ENCODE measurements around the gene TBCA. TPM values are rescaled to one million over a fixed set of nuclear protein-coding genes. Genes with fewer than 3 reads are reported as not detected.

The TBCA gene
- total RNA-seq, 4 donors from 2014 or later = 137 to 172 (median 153) TPM

GRCh38 chr5:77770293-77771005, 5.7 kb downstream of the TBCA start:
- Histone ChIP-seq H3K27me3 (no peaks in the 10 kb centered on the region), H3K9me3 (no peaks in the 10 kb centered on the region), H3K4me1 (peaks cover 16 to 73% (median 18%) of the 10 kb centered on the region in 3 donors), H3K36me3 (peaks cover 0 to 21% of the 10 kb centered on the region in 2 donors), H3K4me3 (no peak overlapping the region), H3K27ac (no peak overlapping the region)
- no peak for TF ChIP-seq POLR2AphosphoS5 (IDR thresholded peaks at IDR 0.05)
- no peak for TF ChIP-seq CTCF (IDR thresholded peaks at IDR 0.05)
- TF ChIP-seq POLR2A (IDR thresholded peaks at IDR 0.05) = no peak
- no peak for TF ChIP-seq EP300 (IDR thresholded peaks at IDR 0.05)
- WGBS, 2 donors (ENCODE audit: low coverage in 1 of 2) = 63 to 97% methylated on average over 1 to 4 of the region's 4 CpGs
- no peak for ATAC-seq

DNA sequence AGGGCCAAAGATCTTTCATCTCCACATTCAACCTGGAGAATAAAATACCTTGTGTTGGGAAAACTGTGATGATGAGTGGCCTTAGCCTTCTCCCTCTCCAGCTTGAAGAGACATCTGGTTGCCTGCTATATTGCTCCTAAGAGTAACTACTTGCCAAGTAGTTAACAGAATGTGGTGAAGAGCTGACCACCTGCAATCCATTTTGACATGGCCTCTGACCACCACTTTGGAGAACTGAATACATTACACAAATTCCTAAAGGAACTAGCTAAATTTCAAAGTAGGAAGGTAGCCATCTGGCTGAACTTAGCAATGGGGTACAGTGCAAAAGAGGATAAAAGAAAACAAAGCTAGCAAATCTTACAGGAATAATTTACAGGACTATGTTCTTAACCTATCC, 7.2 kb downstream of the TBCA start:
- no peaks in the 10 kb centered on the region for H3K9me3 ChIP-seq
- no peak for ATAC-seq
- peaks cover 7 to 67% (median 11%) of the 10 kb centered on the region in 3 donors for H3K4me1 ChIP-seq
- H3K27me3 ChIP-seq = no peaks in the 10 kb centered on the region
- TF ChIP-seq POLR2A (IDR thresholded peaks at IDR 0.05) (no peak), EP300 (IDR thresholded peaks at IDR 0.05) (no peak), POLR2AphosphoS5 (IDR thresholded peaks at IDR 0.05) (no peak), CTCF (IDR thresholded peaks at IDR 0.05) (no peak)
- H3K4me3 ChIP-seq = no peak overlapping the region
- H3K36me3 ChIP-seq = peaks cover 0 to 21% of the 10 kb centered on the region in 2 donors
- no peak overlapping the region for H3K27ac ChIP-seq

DNA sequence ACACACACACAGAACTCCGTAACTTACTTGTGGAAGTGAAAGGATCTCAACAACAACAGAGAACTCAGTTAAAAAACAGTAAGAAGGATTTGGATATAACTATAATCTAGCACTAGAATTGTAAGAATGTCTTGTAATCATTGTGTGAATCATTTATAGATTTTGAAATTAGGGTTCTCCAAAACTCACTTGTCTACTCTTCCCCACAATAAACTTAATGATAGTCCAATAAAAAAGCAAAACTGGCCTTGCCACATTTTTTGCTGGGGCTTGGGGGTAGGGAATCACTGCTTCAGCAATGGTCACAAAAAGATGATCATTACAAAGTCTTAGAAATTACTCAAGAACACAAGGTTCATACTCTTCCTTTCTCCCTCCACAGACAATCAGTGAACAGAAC, 8.8 kb downstream of the TBCA start:
- Histone ChIP-seq H3K36me3 (peaks cover 0 to 21% of the 10 kb centered on the region in 2 donors), H3K4me3 (no peak overlapping the region), H3K27ac (no peak overlapping the region), H3K4me1 (peaks cover 0 to 56% (median 2%) of the 10 kb centered on the region in 3 donors), H3K9me3 (no peaks in the 10 kb centered on the region), H3K27me3 (no peaks in the 10 kb centered on the region)
- TF ChIP-seq POLR2A (IDR thresholded peaks at IDR 0.05) (no peak), POLR2AphosphoS5 (IDR thresholded peaks at IDR 0.05) (no peak), EP300 (IDR thresholded peaks at IDR 0.05) (no peak), CTCF (IDR thresholded peaks at IDR 0.05) (no peak)
- no peak for ATAC-seq
- 100% methylated on average over 1 of the region's 1 CpG for WGBS, 2 donors (ENCODE audit: low coverage in 1 of 2)

GRCh38 chr5:77761606-77762005, 14.5 kb downstream of the TBCA start:
- Histone ChIP-seq H3K4me3 (no peak overlapping the region), H3K36me3 (no peaks in the 10 kb centered on the region), H3K9me3 (no peaks in the 10 kb centered on the region), H3K27ac (no peak overlapping the region), H3K27me3 (no peaks in the 10 kb centered on the region), H3K4me1 (peaks cover 0 to 32% (median 2%) of the 10 kb centered on the region in 3 donors)
- ATAC-seq = no peak
- WGBS, 2 donors (ENCODE audit: low coverage in 1 of 2) = 48 to 61% methylated on average over 3 of the region's 3 CpGs
- TF ChIP-seq EP300 (IDR thresholded peaks at IDR 0.05) (no peak), CTCF (IDR thresholded peaks at IDR 0.05) (no peak), POLR2AphosphoS5 (IDR thresholded peaks at IDR 0.05) (no peak), POLR2A (IDR thresholded peaks at IDR 0.05) (no peak)
